RWPE2 (cell line): ENCODE data around the gene DNAJC13.

Source experiments
- ATAC-seq: fragments of 200-7000 bp; cut with Tn5 transposase; 3 replicates; pipeline ENCODE4 v1.9.1; 2021; ENCODE audit warnings: low read depth
- DNase-seq: peaks from one replicate; pipeline ENCODE4 v3.0.0-alpha.2; 2020; ENCODE audit warnings: low spot score
- H3K27ac ChIP-seq: fragments of 450-650 bp; 2 replicates; pipeline ENCODE4 v1.5.1; 2017; ENCODE audit warnings: mild to moderate bottlenecking; ENCODE audit not compliant: poor library complexity, severe bottlenecking
- H3K27me3 ChIP-seq: fragments of 250-450 bp; sonication (Bioruptor Pico); 2 replicates; pipeline ENCODE4 v1.5.1; 2021; ENCODE audit warnings: mild to moderate bottlenecking, moderate library complexity; ENCODE audit not compliant: insufficient read depth, poor library complexity, severe bottlenecking
- H3K36me3 ChIP-seq: fragments of 250-450 bp; sonication (Bioruptor Pico); 2 replicates; pipeline ENCODE4 v1.5.1; 2020; ENCODE audit warnings: low read depth, mild to moderate bottlenecking, moderate library complexity
- H3K4me1 ChIP-seq: fragments of 250-450 bp; sonication (Bioruptor Pico); 2 replicates; pipeline ENCODE4 v1.5.1; 2021; ENCODE audit warnings: mild to moderate bottlenecking, moderate library complexity; ENCODE audit not compliant: insufficient read depth, poor library complexity, severe bottlenecking
- H3K4me3 ChIP-seq: fragments of 250-450 bp; sonication (Bioruptor Pico); 2 replicates; pipeline ENCODE4 v1.5.1; 2021; ENCODE audit warnings: mild to moderate bottlenecking, moderate library complexity; ENCODE audit not compliant: severe bottlenecking
- H3K9me3 ChIP-seq: fragments of 250-450 bp; sonication (Bioruptor Pico); 2 replicates; pipeline ENCODE4 v1.5.1; 2021; ENCODE audit warnings: mild to moderate bottlenecking, moderate library complexity; ENCODE audit not compliant: severe bottlenecking
- TF ChIP-seq, protein P1 (sequence below): fragments of 450-650 bp; IDR thresholded peaks from one replicate; pipeline ENCODE4 v1.5.1; 2017; ENCODE audit warnings: mild to moderate bottlenecking, moderate library complexity; ENCODE audit not compliant: poor library complexity, severe bottlenecking

DNAJC13 gene

DNA sequence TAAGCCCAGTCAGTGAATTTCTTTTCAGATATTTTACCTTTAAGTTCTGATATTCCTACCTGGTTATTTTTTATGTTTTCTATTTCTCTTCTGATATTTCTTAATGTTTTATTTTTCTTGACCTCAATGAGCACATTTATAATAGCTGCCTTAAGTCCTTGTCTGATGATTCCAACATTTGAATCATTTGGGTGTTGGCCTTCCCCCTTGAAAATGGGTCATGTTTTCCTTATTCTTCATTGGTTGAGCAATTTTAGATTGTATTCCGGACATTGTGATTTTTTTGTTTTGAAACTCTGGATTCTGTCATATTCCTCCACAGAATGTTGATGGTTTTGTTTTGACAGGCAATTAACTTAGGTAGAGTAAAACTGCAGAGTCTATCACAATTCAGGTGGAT is 170.1 kb downstream of the DNAJC13 start:
- ATAC-seq (no peak), DNase-seq (no peak)
- TF ChIP-seq, protein P1, sequence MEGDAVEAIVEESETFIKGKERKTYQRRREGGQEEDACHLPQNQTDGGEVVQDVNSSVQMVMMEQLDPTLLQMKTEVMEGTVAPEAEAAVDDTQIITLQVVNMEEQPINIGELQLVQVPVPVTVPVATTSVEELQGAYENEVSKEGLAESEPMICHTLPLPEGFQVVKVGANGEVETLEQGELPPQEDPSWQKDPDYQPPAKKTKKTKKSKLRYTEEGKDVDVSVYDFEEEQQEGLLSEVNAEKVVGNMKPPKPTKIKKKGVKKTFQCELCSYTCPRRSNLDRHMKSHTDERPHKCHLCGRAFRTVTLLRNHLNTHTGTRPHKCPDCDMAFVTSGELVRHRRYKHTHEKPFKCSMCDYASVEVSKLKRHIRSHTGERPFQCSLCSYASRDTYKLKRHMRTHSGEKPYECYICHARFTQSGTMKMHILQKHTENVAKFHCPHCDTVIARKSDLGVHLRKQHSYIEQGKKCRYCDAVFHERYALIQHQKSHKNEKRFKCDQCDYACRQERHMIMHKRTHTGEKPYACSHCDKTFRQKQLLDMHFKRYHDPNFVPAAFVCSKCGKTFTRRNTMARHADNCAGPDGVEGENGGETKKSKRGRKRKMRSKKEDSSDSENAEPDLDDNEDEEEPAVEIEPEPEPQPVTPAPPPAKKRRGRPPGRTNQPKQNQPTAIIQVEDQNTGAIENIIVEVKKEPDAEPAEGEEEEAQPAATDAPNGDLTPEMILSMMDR = no peak
- Histone ChIP-seq H3K4me1 (no peaks in the 10 kb centered on the region), H3K4me3 (no peak overlapping the region), H3K27ac (no peak overlapping the region), H3K36me3 (no peaks in the 10 kb centered on the region), H3K27me3 (no peaks in the 10 kb centered on the region), H3K9me3 (no peaks in the 10 kb centered on the region)
